Neural crest cell (in vitro differentiated cells): Measurements from ENCODE around the gene IPCEF1. TPM values are rescaled to one million over a fixed set of nuclear protein-coding genes. Genes with fewer than 3 reads are reported as not detected.

Experiments
- DNase-seq: peaks from one replicate; pipeline ENCODE4 v3.0.0; 2021; ENCODE audit warnings: low read depth, mixed read lengths, low spot score
- H3K27ac Mint-ChIP-seq: one replicate; pipeline ENCODE4 v1.8.0; 2021; ENCODE audit warnings: mild to moderate bottlenecking, mixed read lengths; ENCODE audit not compliant: unreplicated experiment
- H3K27me3 Mint-ChIP-seq: 2 replicates; pipeline ENCODE4 v1.8.0; 2021; ENCODE audit warnings: low read depth, mild to moderate bottlenecking, mixed read lengths
- H3K36me3 Mint-ChIP-seq: 2 replicates; pipeline ENCODE4 v1.8.0; 2021; ENCODE audit warnings: low read depth, mild to moderate bottlenecking, mixed read lengths
- H3K4me1 Mint-ChIP-seq: 2 replicates; pipeline ENCODE4 v1.8.0; 2021; ENCODE audit warnings: mixed read lengths
- H3K4me3 Mint-ChIP-seq: one replicate; pipeline ENCODE4 v1.8.0; 2021; ENCODE audit warnings: mild to moderate bottlenecking, mixed read lengths
- H3K9me3 Mint-ChIP-seq: 2 replicates; pipeline ENCODE4 v1.8.0; 2021; ENCODE audit warnings: mixed read lengths
- total RNA-seq: library from RNA; stranded (reverse); gene quantifications from 2 replicates; pipeline ENCODE4 v1.2.1, GENCODE V29; 2021
- TF ChIP-seq, protein P1 (sequence below): fragments of 200-600 bp; sonication (generic); conservative IDR thresholded peaks from 2 replicates; pipeline ENCODE4 v1.5.0; 2021; ENCODE audit warnings: antibody characterized with exemption, mild to moderate bottlenecking

IPCEF1 gene
- total RNA-seq, 1 donor from 2014 or later, result 0.28 TPM

DNA sequence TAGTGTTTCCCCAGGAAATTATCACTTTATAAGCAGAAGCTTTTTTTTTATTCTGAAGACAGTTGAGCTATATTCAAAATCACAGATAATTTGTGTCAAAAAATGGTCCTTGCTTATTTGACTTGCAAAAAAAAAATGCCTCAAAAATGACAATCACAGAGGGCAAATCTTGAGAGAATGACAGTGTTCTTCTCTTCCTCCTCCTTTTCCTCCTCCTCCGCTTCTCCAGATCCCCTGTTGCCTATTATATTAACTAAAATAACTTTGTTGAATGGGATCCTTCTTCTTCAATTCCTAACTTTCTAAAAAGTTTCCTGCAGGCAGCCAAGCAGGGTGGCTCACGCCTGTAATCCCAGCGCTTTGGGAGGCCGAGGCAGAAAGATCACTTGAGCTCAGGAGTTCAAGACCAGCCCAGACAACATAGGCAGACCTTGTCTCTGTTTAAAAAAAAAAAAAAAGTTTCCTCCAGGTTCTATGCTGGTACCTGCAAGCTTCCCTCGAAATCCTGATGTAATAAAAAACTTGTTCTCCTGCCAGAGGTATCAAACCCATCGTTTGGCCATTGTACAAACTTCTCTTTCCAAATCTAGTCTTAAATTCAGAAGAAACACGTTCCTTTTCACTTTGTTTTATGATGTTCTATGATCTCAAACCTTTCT lies 128.6 kb downstream of the IPCEF1 start:
- no peak overlapping the region for H3K4me3 Mint-ChIP-seq
- H3K27me3 Mint-ChIP-seq, result no peaks in the 10 kb centered on the region
- H3K36me3 Mint-ChIP-seq, result no peaks in the 10 kb centered on the region
- TF ChIP-seq, protein P1, sequence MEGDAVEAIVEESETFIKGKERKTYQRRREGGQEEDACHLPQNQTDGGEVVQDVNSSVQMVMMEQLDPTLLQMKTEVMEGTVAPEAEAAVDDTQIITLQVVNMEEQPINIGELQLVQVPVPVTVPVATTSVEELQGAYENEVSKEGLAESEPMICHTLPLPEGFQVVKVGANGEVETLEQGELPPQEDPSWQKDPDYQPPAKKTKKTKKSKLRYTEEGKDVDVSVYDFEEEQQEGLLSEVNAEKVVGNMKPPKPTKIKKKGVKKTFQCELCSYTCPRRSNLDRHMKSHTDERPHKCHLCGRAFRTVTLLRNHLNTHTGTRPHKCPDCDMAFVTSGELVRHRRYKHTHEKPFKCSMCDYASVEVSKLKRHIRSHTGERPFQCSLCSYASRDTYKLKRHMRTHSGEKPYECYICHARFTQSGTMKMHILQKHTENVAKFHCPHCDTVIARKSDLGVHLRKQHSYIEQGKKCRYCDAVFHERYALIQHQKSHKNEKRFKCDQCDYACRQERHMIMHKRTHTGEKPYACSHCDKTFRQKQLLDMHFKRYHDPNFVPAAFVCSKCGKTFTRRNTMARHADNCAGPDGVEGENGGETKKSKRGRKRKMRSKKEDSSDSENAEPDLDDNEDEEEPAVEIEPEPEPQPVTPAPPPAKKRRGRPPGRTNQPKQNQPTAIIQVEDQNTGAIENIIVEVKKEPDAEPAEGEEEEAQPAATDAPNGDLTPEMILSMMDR, result no peak
- no peak for DNase-seq
- H3K9me3 Mint-ChIP-seq, result peaks cover 3% of the 10 kb centered on the region
- H3K27ac Mint-ChIP-seq, result no peak overlapping the region
- H3K4me1 Mint-ChIP-seq, result peaks cover 15% of the 10 kb centered on the region

DNA sequence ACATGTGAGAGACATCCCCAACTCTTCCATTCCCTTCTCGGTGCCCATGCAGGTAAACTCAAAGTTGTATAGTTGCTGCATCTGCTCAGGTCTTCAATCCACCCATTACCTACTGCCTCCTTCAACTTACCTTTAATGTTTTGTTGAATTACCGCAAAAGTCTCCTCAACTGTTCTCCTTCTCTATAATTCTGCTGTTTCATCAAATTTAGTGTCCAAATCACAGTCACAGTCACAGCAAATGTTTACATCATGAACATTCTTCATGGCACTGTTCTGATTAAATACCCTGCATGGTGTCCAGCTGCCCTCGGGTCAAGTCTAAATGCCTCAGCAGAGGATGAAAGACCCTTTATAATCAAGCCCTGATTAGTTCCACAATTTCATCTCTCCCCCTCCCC lies 130.1 kb downstream of the IPCEF1 start:
- DNase-seq, result no peak
- Mint-ChIP-seq H3K27ac (no peak overlapping the region), H3K4me3 (no peak overlapping the region), H3K9me3 (peaks cover 3% of the 10 kb centered on the region), H3K4me1 (peaks cover 8% of the 10 kb centered on the region), H3K36me3 (no peaks in the 10 kb centered on the region), H3K27me3 (no peaks in the 10 kb centered on the region)
- TF ChIP-seq, protein P1, result no peak

DNA sequence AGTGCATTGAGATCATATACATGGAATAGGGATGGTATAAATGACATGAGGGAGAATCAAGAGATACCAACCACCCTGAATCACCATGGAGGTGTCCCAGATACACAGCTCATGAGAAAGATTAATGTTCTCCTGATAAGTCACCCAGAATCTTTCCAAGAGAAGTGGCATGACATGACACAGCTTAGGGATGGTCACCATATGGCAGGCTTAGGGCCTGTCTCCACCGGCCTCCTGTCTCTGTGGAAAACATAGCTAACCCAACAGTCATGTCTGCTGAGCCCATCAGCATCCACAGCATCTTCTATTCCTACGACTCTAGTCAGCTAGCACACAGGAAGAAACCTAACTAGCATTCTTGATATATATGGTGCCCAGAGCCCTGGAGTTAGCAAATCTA lies 133.3 kb downstream of the IPCEF1 start:
- Mint-ChIP-seq H3K27me3 (peaks cover 3% of the 10 kb centered on the region), H3K27ac (no peak overlapping the region), H3K36me3 (no peaks in the 10 kb centered on the region), H3K4me1 (peaks cover 15% of the 10 kb centered on the region), H3K9me3 (peaks cover 3% of the 10 kb centered on the region), H3K4me3 (no peak overlapping the region)
- no peak for DNase-seq
- TF ChIP-seq, protein P1, result no peak

DNA sequence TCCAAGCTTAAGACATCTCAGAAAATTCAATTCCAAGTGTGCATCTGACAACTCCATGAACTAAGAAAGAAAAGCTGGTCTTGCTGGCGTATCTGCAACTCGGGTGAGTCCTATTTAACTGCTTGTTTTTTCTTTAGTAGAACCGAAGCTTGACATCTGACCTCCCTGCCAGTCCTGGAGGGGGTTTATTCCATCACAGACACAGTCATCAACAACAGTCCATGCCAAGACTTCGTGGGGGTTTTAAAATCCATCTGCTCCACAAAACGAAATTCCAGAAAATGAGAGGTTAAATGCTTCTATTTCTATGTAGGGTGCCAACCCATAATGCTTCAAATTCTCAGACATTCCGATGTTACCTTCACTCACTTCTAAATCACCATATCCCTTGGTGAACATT lies 133.9 kb downstream of the IPCEF1 start:
- H3K9me3 Mint-ChIP-seq, result peaks cover 3% of the 10 kb centered on the region
- H3K27me3 Mint-ChIP-seq, result peaks cover 3% of the 10 kb centered on the region

DNA sequence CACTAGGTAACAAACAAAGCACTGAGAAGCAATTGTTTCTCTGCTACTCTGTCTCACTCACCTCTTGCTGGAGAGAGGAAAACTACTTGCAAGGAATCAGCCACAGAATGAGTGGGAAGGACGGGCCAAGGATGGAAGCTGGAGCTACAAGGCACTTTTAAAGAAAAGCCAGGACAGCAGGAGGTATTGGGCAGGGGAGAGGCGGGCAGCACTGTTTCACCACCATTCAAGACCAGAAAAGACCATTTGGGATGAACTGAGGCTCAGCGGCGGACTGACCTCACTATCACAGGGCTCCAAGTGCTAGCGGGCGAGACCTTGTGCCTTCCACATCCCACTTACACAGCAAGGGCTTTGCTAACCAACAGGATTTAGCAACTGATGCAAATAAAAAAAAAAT lies 137.4 kb downstream of the IPCEF1 start:
- Mint-ChIP-seq H3K27ac (no peak overlapping the region), H3K27me3 (peaks cover 3% of the 10 kb centered on the region), H3K4me3 (no peak overlapping the region), H3K36me3 (no peaks in the 10 kb centered on the region), H3K9me3 (no peaks in the 10 kb centered on the region), H3K4me1 (peaks cover 15% of the 10 kb centered on the region)
- TF ChIP-seq, protein P1, result no peak
- no peak for DNase-seq

More for the DNA sequence above, 133.9 kb downstream of the IPCEF1 start:
- no peak overlapping the region for H3K4me3 Mint-ChIP-seq
- TF ChIP-seq, protein P1, result no peak
- DNase-seq, result no peak
- no peaks in the 10 kb centered on the region for H3K36me3 Mint-ChIP-seq
- H3K4me1 Mint-ChIP-seq, result peaks cover 20% of the 10 kb centered on the region
- no peak overlapping the region for H3K27ac Mint-ChIP-seq
